ENCODE measurements around the gene PRPS2.

Gene PRPS2

GRCh38 chrX:12777670-12778069 is 13.5 kb upstream of the PRPS2 start:
- H3K4me1 ChIP-seq (ENCODE audit: control insufficient read depth in 1 of 2, insufficient read depth in 2 of 2, low read length in 2 of 2), result no peaks in the 10 kb centered on the region
- no peaks in the 10 kb centered on the region for H3K27me3 ChIP-seq (ENCODE audit: control insufficient read depth in 1 of 2, insufficient read depth in 2 of 2, low read length in 2 of 2)
- H3K27ac ChIP-seq (ENCODE audit: low read depth, low read length), result no peak overlapping the region
- H3K36me3 ChIP-seq (ENCODE audit: control insufficient read depth in 1 of 2, insufficient read depth in 2 of 2, low read length in 2 of 2), result no peaks in the 10 kb centered on the region
- H3K9ac ChIP-seq (ENCODE audit: low read depth in 1 of 2, low read length in 2 of 2), result no peak overlapping the region
- no peak overlapping the region for H3K4me3 ChIP-seq (ENCODE audit: low read depth in 1 of 2, low read length in 2 of 2)
- H3K9me3 ChIP-seq (ENCODE audit: control insufficient read depth in 1 of 2, low read length in 2 of 2), result no peaks in the 10 kb centered on the region

DNA sequence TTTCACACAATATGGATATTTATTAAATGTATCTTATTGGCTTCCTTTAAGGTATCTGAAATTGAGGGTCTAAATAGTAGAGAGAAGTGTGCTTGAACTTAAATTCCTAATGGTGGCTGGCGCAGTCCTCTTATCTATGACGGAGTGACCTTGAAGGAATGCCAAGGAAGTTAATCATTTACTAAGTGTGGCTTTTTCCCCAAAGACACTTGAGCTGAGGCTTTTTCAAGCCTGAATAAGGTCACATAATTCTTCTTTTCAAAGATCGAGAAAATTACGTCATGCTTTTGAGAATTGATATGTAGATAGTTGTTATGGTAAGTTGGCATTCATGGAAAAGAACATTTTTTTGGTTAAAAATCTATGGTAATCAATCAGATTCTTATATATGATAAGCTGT is 11.7 kb upstream of the PRPS2 start:
- Histone ChIP-seq H3K36me3 (ENCODE audit: control insufficient read depth in 1 of 2, insufficient read depth in 2 of 2, low read length in 2 of 2) (no peaks in the 10 kb centered on the region), H3K9me3 (ENCODE audit: control insufficient read depth in 1 of 2, low read length in 2 of 2) (no peaks in the 10 kb centered on the region), H3K9ac (ENCODE audit: low read depth in 1 of 2, low read length in 2 of 2) (no peak overlapping the region), H3K4me1 (ENCODE audit: control insufficient read depth in 1 of 2, insufficient read depth in 2 of 2, low read length in 2 of 2) (no peaks in the 10 kb centered on the region), H3K4me3 (ENCODE audit: low read depth in 1 of 2, low read length in 2 of 2) (no peak overlapping the region), H3K27me3 (ENCODE audit: control insufficient read depth in 1 of 2, insufficient read depth in 2 of 2, low read length in 2 of 2) (no peaks in the 10 kb centered on the region), H3K27ac (ENCODE audit: low read depth, low read length) (no peak overlapping the region)

DNA sequence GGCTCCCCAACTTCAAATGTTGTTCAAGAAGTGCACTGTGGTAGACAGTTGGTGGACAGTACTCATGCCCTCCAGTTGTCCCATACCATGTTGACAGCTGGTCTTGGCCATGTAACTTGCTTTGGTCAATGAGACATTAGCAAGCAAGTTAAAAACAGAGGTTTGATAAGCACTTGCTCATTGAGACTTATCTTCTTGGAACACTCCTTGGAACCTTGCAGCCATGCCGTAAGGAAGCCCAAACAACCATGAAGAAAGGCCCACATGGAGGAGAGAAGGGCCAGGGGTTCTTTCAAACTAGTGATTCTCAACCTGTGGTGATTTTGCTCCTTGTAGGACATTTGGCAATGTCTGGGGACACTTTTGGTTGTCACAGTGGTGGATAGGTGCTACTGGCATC is 2.6 kb upstream of the PRPS2 start:
- H3K36me3 ChIP-seq (ENCODE audit: control insufficient read depth in 1 of 2, insufficient read depth in 2 of 2, low read length in 2 of 2), result no peaks in the 10 kb centered on the region
- no peak overlapping the region for H3K9ac ChIP-seq (ENCODE audit: low read depth in 1 of 2, low read length in 2 of 2)

DNA sequence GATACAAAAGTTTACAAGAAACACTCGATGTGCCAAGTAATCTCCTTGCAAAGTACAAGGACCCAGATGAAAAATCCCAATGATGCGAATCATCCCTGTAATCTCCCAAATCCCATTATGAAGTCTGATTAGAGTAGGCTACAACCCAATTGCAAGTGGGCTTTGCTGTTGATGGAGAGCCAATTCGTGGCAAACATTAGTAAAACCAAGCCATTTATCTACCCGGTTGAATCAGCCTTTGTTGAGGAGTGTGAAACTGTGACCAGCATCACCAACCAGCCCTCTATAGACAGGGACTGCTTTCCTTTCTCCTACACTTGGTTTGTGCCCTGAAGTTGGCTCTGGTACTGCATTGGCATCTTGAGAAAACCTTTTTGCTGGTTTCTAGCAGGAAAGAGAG is 1.2 kb upstream of the PRPS2 start:
- H3K27ac ChIP-seq (ENCODE audit: low read depth, low read length), result no peak overlapping the region
- H3K4me1 ChIP-seq (ENCODE audit: control insufficient read depth in 1 of 2, insufficient read depth in 2 of 2, low read length in 2 of 2), result peaks cover 0 to 3% of the 10 kb centered on the region in 2 donors
- no peaks in the 10 kb centered on the region for H3K9me3 ChIP-seq (ENCODE audit: control insufficient read depth in 1 of 2, low read length in 2 of 2)
- no peak overlapping the region for H3K9ac ChIP-seq (ENCODE audit: low read depth in 1 of 2, low read length in 2 of 2)
- H3K36me3 ChIP-seq (ENCODE audit: control insufficient read depth in 1 of 2, insufficient read depth in 2 of 2, low read length in 2 of 2), result no peaks in the 10 kb centered on the region
- no peaks in the 10 kb centered on the region for H3K27me3 ChIP-seq (ENCODE audit: control insufficient read depth in 1 of 2, insufficient read depth in 2 of 2, low read length in 2 of 2)
- H3K4me3 ChIP-seq (ENCODE audit: low read depth in 1 of 2, low read length in 2 of 2), result no peak overlapping the region

More for the DNA sequence above, 2.6 kb upstream of the PRPS2 start:
- no peaks in the 10 kb centered on the region for H3K9me3 ChIP-seq (ENCODE audit: control insufficient read depth in 1 of 2, low read length in 2 of 2)
- H3K4me1 ChIP-seq (ENCODE audit: control insufficient read depth in 1 of 2, insufficient read depth in 2 of 2, low read length in 2 of 2), result peaks cover 0 to 3% of the 10 kb centered on the region in 2 donors
- no peaks in the 10 kb centered on the region for H3K27me3 ChIP-seq (ENCODE audit: control insufficient read depth in 1 of 2, insufficient read depth in 2 of 2, low read length in 2 of 2)
- H3K27ac ChIP-seq (ENCODE audit: low read depth, low read length), result no peak overlapping the region
- no peak overlapping the region for H3K4me3 ChIP-seq (ENCODE audit: low read depth in 1 of 2, low read length in 2 of 2)

GRCh38 chrX:12790885-12791256 is 341 bp upstream of the PRPS2 start:
- Histone ChIP-seq H3K4me1 (ENCODE audit: control insufficient read depth in 1 of 2, insufficient read depth in 2 of 2, low read length in 2 of 2) (peaks cover 0 to 3% of the 10 kb centered on the region in 2 donors), H3K27me3 (ENCODE audit: control insufficient read depth in 1 of 2, insufficient read depth in 2 of 2, low read length in 2 of 2) (no peaks in the 10 kb centered on the region), H3K36me3 (ENCODE audit: control insufficient read depth in 1 of 2, insufficient read depth in 2 of 2, low read length in 2 of 2) (no peaks in the 10 kb centered on the region), H3K27ac (ENCODE audit: low read depth, low read length) (no peak overlapping the region), H3K9ac (ENCODE audit: low read depth in 1 of 2, low read length in 2 of 2) (peak overlapping the region; percentile 32 to 48), H3K9me3 (ENCODE audit: control insufficient read depth in 1 of 2, low read length in 2 of 2) (no peaks in the 10 kb centered on the region), H3K4me3 (ENCODE audit: low read depth in 1 of 2, low read length in 2 of 2) (peak overlapping the region; percentile 68 to 71)

- H3K36me3 ChIP-seq (ENCODE audit: control insufficient read depth in 1 of 2, insufficient read depth in 2 of 2, low read length in 2 of 2), result no peaks in the 10 kb centered on the region
- H3K9me3 ChIP-seq (ENCODE audit: control insufficient read depth in 1 of 2, low read length in 2 of 2), result no peaks in the 10 kb centered on the region
- H3K27ac ChIP-seq (ENCODE audit: low read depth, low read length), result no peak overlapping the region
- no peak overlapping the region for H3K9ac ChIP-seq (ENCODE audit: low read depth in 1 of 2, low read length in 2 of 2)
- peaks cover 0 to 3% of the 10 kb centered on the region in 2 donors for H3K4me1 ChIP-seq (ENCODE audit: control insufficient read depth in 1 of 2, insufficient read depth in 2 of 2, low read length in 2 of 2)
- H3K4me3 ChIP-seq (ENCODE audit: low read depth in 1 of 2, low read length in 2 of 2), result no peak overlapping the region
- H3K27me3 ChIP-seq (ENCODE audit: control insufficient read depth in 1 of 2, insufficient read depth in 2 of 2, low read length in 2 of 2), result no peaks in the 10 kb centered on the region
Measured at GRCh38 chrX:12792711-12793110, 1.5 kb downstream of the PRPS2 start.

DNA sequence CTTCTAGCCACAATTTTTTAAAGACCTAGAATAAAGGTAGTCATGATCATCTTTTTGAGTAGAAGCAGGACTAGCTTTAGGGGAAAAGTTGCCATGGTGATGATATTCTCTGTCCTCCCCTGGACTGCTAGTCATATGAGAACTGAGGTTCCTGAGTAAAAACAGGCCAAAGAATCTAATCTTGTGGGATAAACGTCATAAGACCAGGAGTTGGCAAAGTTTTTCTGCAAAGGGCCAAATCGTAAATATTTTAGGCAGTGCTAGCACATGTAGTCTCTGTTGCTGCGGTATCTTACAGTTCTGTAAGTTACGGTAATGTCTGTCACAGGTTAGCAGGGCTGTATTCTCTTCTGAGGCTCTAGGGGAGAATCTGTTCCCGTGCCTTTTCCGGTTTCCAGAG is 3.4 kb downstream of the PRPS2 start:
- peaks cover 0 to 3% of the 10 kb centered on the region in 2 donors for H3K4me1 ChIP-seq (ENCODE audit: control insufficient read depth in 1 of 2, insufficient read depth in 2 of 2, low read length in 2 of 2)
- no peak overlapping the region for H3K9ac ChIP-seq (ENCODE audit: low read depth in 1 of 2, low read length in 2 of 2)
- no peak overlapping the region for H3K27ac ChIP-seq (ENCODE audit: low read depth, low read length)
- H3K36me3 ChIP-seq (ENCODE audit: control insufficient read depth in 1 of 2, insufficient read depth in 2 of 2, low read length in 2 of 2), result peaks cover 0 to 3% of the 10 kb centered on the region in 2 donors
- H3K9me3 ChIP-seq (ENCODE audit: control insufficient read depth in 1 of 2, low read length in 2 of 2), result no peaks in the 10 kb centered on the region
- no peak overlapping the region for H3K4me3 ChIP-seq (ENCODE audit: low read depth in 1 of 2, low read length in 2 of 2)
- no peaks in the 10 kb centered on the region for H3K27me3 ChIP-seq (ENCODE audit: control insufficient read depth in 1 of 2, insufficient read depth in 2 of 2, low read length in 2 of 2)

- no peaks in the 10 kb centered on the region for H3K27me3 ChIP-seq (ENCODE audit: control insufficient read depth in 1 of 2, insufficient read depth in 2 of 2, low read length in 2 of 2)
- H3K9ac ChIP-seq (ENCODE audit: low read depth in 1 of 2, low read length in 2 of 2), result no peak overlapping the region
- no peak overlapping the region for H3K4me3 ChIP-seq (ENCODE audit: low read depth in 1 of 2, low read length in 2 of 2)
- H3K36me3 ChIP-seq (ENCODE audit: control insufficient read depth in 1 of 2, insufficient read depth in 2 of 2, low read length in 2 of 2), result peaks cover 0 to 6% of the 10 kb centered on the region in 2 donors
- H3K4me1 ChIP-seq (ENCODE audit: control insufficient read depth in 1 of 2, insufficient read depth in 2 of 2, low read length in 2 of 2), result no peaks in the 10 kb centered on the region
- no peak overlapping the region for H3K27ac ChIP-seq (ENCODE audit: low read depth, low read length)
- H3K9me3 ChIP-seq (ENCODE audit: control insufficient read depth in 1 of 2, low read length in 2 of 2), result no peaks in the 10 kb centered on the region
Measured at GRCh38 chrX:12798601-12799000, 7.4 kb downstream of the PRPS2 start.

- peaks cover 0 to 9% of the 10 kb centered on the region in 2 donors for H3K36me3 ChIP-seq (ENCODE audit: control insufficient read depth in 1 of 2, insufficient read depth in 2 of 2, low read length in 2 of 2)
- H3K9ac ChIP-seq (ENCODE audit: low read depth in 1 of 2, low read length in 2 of 2), result no peak overlapping the region
- H3K4me3 ChIP-seq (ENCODE audit: low read depth in 1 of 2, low read length in 2 of 2), result no peak overlapping the region
- H3K9me3 ChIP-seq (ENCODE audit: control insufficient read depth in 1 of 2, low read length in 2 of 2), result no peaks in the 10 kb centered on the region
- H3K27me3 ChIP-seq (ENCODE audit: control insufficient read depth in 1 of 2, insufficient read depth in 2 of 2, low read length in 2 of 2), result no peaks in the 10 kb centered on the region
- H3K4me1 ChIP-seq (ENCODE audit: control insufficient read depth in 1 of 2, insufficient read depth in 2 of 2, low read length in 2 of 2), result no peaks in the 10 kb centered on the region
- no peak overlapping the region for H3K27ac ChIP-seq (ENCODE audit: low read depth, low read length)
Measured at GRCh38 chrX:12799118-12799517, 7.9 kb downstream of the PRPS2 start.

GRCh38 chrX:12802741-12803140 is 11.5 kb downstream of the PRPS2 start:
- Histone ChIP-seq H3K4me1 (ENCODE audit: control insufficient read depth in 1 of 2, insufficient read depth in 2 of 2, low read length in 2 of 2) (no peaks in the 10 kb centered on the region), H3K9ac (ENCODE audit: low read depth in 1 of 2, low read length in 2 of 2) (no peak overlapping the region), H3K36me3 (ENCODE audit: control insufficient read depth in 1 of 2, insufficient read depth in 2 of 2, low read length in 2 of 2) (peaks cover 0 to 9% of the 10 kb centered on the region in 2 donors), H3K4me3 (ENCODE audit: low read depth in 1 of 2, low read length in 2 of 2) (no peak overlapping the region), H3K9me3 (ENCODE audit: control insufficient read depth in 1 of 2, low read length in 2 of 2) (no peaks in the 10 kb centered on the region), H3K27me3 (ENCODE audit: control insufficient read depth in 1 of 2, insufficient read depth in 2 of 2, low read length in 2 of 2) (no peaks in the 10 kb centered on the region), H3K27ac (ENCODE audit: low read depth, low read length) (no peak overlapping the region)

DNA sequence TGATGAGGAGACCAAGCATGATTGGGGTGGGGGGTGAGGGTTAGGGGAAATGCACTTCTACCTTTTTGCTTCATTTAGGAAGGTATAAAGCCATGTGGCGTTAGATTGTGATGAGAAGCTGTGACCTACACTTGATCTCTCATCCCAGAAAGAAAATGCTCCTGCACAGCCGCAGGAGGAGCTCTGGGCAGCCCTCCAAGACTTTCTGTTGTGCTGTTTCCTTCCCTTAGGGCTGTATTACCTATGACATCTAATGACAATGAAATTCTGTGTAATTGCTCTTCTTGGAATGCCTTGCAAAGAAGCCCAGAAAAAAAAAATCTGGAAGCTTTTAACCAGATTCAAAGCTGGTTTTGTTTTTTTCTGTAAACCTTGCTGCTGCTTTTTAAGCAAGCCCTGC is 13.4 kb downstream of the PRPS2 start:
- Histone ChIP-seq H3K4me3 (ENCODE audit: low read depth in 1 of 2, low read length in 2 of 2) (no peak overlapping the region), H3K36me3 (ENCODE audit: control insufficient read depth in 1 of 2, insufficient read depth in 2 of 2, low read length in 2 of 2) (peaks cover 0 to 7% of the 10 kb centered on the region in 2 donors), H3K27ac (ENCODE audit: low read depth, low read length) (no peak overlapping the region)

More for the DNA sequence above, 13.4 kb downstream of the PRPS2 start:
- Histone ChIP-seq H3K27me3 (ENCODE audit: control insufficient read depth in 1 of 2, insufficient read depth in 2 of 2, low read length in 2 of 2) (no peaks in the 10 kb centered on the region), H3K9me3 (ENCODE audit: control insufficient read depth in 1 of 2, low read length in 2 of 2) (no peaks in the 10 kb centered on the region), H3K9ac (ENCODE audit: low read depth in 1 of 2, low read length in 2 of 2) (no peak overlapping the region), H3K4me1 (ENCODE audit: control insufficient read depth in 1 of 2, insufficient read depth in 2 of 2, low read length in 2 of 2) (no peaks in the 10 kb centered on the region)
